Fibroblast of villous mesenchyme (primary cell): ENCODE results near the gene NBAS. TPM values are rescaled to one million over a fixed set of nuclear protein-coding genes. Genes with fewer than 3 reads are reported as not detected.
"Not testable (repeated sequence)": the region's sequence is repeated elsewhere in the genome, so short reads cannot be mapped to it uniquely, and the experiment has no call there.

ENCODE experiments used
- DNase-seq: peaks from one replicate; pipeline ENCODE4 v3.0.0-alpha.2; 2010; ENCODE audit warnings: low read depth
- H3K4me3 ChIP-seq: 2 replicates; pipeline ENCODE4 v1.5.1; 2011; ENCODE audit warnings: low read depth, mild to moderate bottlenecking, low read length
- total RNA-seq: library from RNA; depleted of rRNA; stranded (reverse); fragments of >200 nt; gene quantifications from 2 replicates; pipeline ENCODE4 v1.2.3, GENCODE V29; 2012
- TF ChIP-seq, protein P1 (sequence below): IDR thresholded peaks from 2 replicates; pipeline ENCODE4 v1.5.1; 2012; ENCODE audit warnings: low read depth, mild to moderate bottlenecking, low read length; ENCODE audit not compliant: insufficient read depth

NBAS gene
- total RNA-seq, 1 donor = 109 TPM

DNA sequence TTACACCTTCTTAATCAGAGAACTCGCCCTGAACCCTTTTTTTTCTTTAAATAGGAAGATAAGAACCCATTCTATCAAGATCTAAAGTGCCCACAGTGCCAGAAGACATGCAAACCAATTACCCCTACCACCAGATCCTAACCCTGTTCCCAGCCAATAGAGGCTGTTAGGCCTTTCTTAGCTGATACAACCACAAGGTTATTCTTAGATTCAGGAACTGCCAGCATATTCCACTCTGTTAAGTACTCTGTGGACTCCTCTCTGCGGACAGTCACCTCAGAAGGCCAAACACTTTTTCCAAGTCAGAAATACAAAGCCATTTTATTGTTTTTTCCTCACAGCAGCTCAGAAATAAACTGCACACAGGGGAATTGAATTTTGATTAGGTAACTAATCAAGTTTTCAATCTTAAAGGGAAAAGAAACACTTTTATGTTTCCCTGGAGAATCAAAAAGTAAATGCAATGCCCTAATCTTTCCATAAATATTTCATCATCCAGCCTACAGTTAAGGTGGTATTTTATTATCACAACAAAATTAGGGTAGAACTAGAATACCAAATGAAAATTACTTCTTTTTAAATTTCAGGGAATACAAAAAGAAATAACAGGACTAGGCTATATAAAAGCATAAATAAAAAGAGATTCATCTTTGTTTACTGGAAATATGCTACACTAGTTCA lies 111.4 kb downstream of the NBAS start:
- no peak overlapping the region for H3K4me3 ChIP-seq
- no peak for DNase-seq
- TF ChIP-seq, protein P1, sequence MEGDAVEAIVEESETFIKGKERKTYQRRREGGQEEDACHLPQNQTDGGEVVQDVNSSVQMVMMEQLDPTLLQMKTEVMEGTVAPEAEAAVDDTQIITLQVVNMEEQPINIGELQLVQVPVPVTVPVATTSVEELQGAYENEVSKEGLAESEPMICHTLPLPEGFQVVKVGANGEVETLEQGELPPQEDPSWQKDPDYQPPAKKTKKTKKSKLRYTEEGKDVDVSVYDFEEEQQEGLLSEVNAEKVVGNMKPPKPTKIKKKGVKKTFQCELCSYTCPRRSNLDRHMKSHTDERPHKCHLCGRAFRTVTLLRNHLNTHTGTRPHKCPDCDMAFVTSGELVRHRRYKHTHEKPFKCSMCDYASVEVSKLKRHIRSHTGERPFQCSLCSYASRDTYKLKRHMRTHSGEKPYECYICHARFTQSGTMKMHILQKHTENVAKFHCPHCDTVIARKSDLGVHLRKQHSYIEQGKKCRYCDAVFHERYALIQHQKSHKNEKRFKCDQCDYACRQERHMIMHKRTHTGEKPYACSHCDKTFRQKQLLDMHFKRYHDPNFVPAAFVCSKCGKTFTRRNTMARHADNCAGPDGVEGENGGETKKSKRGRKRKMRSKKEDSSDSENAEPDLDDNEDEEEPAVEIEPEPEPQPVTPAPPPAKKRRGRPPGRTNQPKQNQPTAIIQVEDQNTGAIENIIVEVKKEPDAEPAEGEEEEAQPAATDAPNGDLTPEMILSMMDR = no peak

DNA sequence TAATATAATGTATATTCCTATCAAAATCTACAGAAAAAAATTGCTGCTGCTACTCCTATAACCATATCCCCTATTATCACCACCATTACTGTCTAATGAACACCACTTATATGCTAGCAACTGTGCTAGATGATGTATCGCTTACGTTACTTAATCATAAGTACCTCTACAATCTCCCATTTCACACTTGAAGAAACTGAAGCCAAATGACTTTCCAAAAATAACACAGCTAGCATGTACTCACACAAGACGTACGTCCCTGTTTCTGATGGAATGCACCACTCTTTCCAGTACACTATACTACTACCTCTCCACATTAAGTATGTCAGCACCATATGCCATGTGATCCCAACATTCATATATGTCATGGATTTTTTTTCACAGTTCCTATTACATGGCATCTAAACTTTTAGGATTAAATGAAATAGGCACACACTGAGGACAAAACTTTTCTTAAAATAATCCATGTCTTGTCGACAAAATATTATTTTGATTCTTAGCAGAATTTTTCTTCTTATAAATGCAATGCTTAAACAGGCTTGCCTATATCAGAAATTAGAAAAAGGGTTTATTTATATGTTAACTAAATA lies 112.8 kb downstream of the NBAS start:
- no peak overlapping the region for H3K4me3 ChIP-seq
- no peak for DNase-seq
- TF ChIP-seq, protein P1 = no peak

DNA sequence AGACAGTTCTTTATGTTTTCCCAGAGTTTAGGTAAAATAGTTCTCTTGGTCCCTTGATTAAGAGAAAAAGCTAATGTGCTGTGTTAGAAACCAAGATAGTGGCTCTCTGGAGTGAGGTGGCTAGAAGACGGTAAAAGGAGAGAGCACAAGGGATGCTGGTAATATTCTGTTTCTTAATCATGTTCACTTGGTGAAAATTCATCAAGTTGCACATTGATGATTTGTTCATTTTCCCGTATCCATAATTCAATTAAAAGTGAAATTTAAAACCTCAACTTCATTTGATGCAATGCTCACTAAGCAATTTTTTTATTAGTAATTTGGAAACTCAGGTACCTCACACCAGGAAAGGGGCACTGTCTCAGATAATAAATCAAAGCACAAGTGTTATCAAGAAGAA lies 113.8 kb downstream of the NBAS start:
- H3K4me3 ChIP-seq = no peak overlapping the region
- TF ChIP-seq, protein P1 = no peak
- DNase-seq = no peak

DNA sequence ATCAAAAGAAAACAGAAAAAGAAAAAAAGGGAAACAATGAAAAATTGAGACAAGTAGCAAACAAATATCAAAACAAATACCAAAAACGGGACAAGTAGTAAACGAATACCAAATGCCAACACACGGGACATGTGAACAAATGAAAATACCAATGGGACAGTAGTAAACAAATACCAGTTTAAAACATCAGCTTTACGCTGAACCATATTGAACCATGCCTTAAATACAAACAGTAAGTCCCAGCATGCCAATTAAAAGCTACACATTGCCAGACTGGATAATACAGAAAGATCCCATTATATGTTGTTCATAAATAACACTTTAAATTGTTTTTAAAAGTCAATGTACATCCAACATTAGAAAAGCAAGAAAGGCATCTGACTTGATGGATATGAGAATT lies 114.2 kb downstream of the NBAS start:
- TF ChIP-seq, protein P1 = no peak
- H3K4me3 ChIP-seq = no peak overlapping the region
- no peak for DNase-seq

DNA sequence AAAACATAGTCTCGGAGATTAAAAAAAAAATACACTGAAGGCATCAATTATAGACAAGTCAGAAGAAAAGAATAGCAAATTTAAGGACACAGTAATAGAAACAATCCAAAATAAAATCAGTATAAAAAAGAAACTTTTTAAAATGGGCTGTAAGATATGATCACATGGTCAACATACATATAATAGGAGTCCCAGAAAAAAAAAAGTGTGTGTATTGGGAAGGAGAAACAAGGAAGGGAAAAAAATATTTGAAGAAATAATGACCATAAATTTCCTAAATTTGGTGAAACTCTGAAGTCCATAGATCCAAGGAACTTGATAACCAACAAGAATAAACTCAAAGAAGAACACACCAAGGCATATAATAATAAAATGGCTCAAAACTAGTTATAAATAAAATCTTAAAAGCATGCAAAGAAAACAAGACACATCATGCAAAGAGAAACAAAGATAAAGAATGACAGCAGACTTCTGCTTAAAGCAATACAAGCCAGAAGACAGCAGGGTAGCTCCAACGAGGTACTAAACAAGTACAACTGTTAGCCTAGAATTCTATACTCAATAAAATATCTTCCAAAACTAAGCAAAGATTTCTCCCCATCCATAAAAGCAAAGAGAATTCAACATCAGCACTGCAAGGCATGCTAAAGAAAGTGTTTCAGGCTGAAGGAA lies 115.1 kb downstream of the NBAS start:
- DNase-seq = no peak
- TF ChIP-seq, protein P1 = no peak
- no peak overlapping the region for H3K4me3 ChIP-seq

DNA sequence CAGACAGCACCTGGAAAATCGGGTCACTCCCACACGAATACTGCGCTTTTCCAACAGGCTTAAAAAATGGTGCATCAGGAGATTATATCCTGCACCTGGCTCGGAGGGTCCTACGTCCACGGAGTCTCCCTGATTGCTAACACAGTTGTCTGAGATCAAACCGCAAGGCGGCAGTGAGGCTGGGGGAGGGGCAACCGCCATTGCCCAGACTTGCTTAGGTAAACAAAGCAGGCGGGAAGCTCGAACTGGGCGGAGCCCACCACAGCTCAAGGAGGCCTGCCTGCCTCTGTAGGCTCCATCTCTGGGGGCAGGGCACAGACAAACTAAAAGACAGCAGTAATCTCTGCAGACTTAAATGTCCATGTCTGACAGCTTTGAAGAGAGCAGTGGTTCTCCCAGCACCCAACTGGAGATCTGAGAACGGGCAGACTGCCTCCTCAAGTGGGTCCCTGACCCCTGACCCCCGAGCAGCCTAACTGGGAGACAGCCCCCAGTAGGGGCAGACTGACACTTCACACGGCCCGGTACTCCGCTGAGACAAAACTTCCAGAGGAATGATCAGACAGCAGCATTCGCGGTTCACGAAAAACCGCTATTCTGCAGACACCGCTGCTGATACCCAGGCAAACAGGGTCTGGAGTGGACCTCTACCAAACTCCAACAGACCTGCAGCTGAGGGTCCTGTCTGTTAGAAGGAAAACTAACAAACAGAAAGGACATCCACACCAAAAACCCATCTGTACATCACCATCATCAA lies 121.2 kb downstream of the NBAS start:
- DNase-seq, H3K4me3 ChIP-seq: not testable (repeated sequence)

DNA sequence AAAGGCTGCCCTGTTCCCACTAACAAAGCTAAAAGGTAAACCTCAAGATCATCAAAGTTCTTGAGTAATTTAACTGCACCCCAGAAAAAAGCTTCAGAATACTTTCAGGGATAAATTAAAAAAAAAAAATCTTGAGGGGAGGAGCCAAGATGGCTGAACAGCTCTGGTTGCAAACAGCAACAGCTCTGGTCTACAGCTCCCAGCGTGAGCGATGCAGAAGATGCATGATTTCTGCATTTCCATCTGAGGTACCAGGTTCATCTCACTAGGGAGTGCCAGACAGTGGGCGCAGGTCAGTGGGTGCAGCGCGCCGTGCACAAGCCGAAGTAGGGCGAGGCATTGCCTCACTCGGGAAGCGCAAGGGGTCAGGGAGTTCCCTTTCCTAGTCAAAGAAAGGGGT lies 121.8 kb downstream of the NBAS start:
- not testable (repeated sequence) for DNase-seq, H3K4me3 ChIP-seq
